ENCODE results near the gene TTN. TPM values are rescaled to one million over a fixed set of nuclear protein-coding genes. Genes with fewer than 3 reads are reported as not detected.

The TTN gene
- total and polyA plus RNA-seq, 10 of the 15 experiments (the other 5 are each of a cell fraction or from before 2014, with no cell fraction given): 0.15 to 9.0 (median 1.8) TPM

- H2AFZ ChIP-seq (ENCODE audit: control insufficient read depth, low read depth, low read length): no peak overlapping the region
- no peak for ATAC-seq
- no peaks in the 10 kb centered on the region for H3K9me3 ChIP-seq (replicated peaks; ENCODE audit: control insufficient read depth, insufficient read depth, low read length)
- no peaks in the 10 kb centered on the region for H4K20me1 ChIP-seq (ENCODE audit: control insufficient read depth, insufficient read depth)
- no peak overlapping the region for H3K9ac ChIP-seq (ENCODE audit: control insufficient read depth, insufficient read depth, low read length)
- SMC1A ChIA-PET (ENCODE audit: uncharacterized antibody, unreplicated experiment): interaction anchor here (1.6 kb wide), 1 partner anchor 31 kb away, joined by 4 read pairs; no protein-coding TSS in a partner anchor
- TF ChIP-seq TAF1 (IDR thresholded peaks at IDR 0.05; ENCODE audit: borderline replicate concordance, low read depth, low read length): no peak
- TF ChIP-seq USF1 (IDR thresholded peaks at IDR 0.05; ENCODE audit: borderline replicate concordance, extremely low read length, insufficient read depth, low read depth, low read length): no peak
- no peaks in the 10 kb centered on the region for H3K79me2 ChIP-seq (ENCODE audit: control insufficient read depth, insufficient read depth, low read length)
- CTCF ChIA-PET: no interaction called here
- in situ Hi-C loops (cut with MboI) (no loop called here), intact Hi-C loops (cut with micrococcal nuclease; ENCODE audit: unreplicated experiment) (no loop called here)
- WGBS (ENCODE audit: insufficient coverage, insufficient replicate concordance, low lambda C conversion rate, missing lambda C conversion rate): 98% methylated on average over 4 of the region's 4 CpGs
- FAIRE-seq: no peak
- no peaks in the 10 kb centered on the region; a peak in 1 of 4 replicates for H3K36me3 ChIP-seq (ENCODE audit: control insufficient read depth in 2 of 2, insufficient read depth in 2 of 2, low read length in 1 of 2)
- no TSS peak for BruUV-seq (replicated peaks)
- no peak for DNase-seq (ENCODE audit: low read depth, low spot score)
- H3K4me1 ChIP-seq (ENCODE audit: control insufficient read depth, insufficient read depth, low read length): no peaks in the 10 kb centered on the region
- no peak overlapping the region for H3K4me3 ChIP-seq
- RAD21 ChIA-PET (ENCODE audit: unreplicated experiment): no interaction called here
- H3K27me3 ChIP-seq (replicated peaks in 1 of 2; ENCODE audit: control insufficient read depth in 2 of 2, insufficient read depth in 2 of 2, low read length in 1 of 2): no peaks in the 10 kb centered on the region
- no peak overlapping the region for H3K27ac ChIP-seq (ENCODE audit: control insufficient read depth, insufficient read depth)
- no peak overlapping the region for H3K4me2 ChIP-seq (ENCODE audit: control insufficient read depth, insufficient read depth)
- POLR2A ChIA-PET: no interaction called here
These were observed 293.3 kb downstream of the TTN start for GRCh38 chr2:178513876-178514275.

GRCh38 chr2:178512484-178512883 is 294.7 kb downstream of the TTN start:
- ChIA-PET POLR2A (interaction anchor here (0.9 to 1.1 kb wide), 2 partner anchors 15 to 16 kb away, joined by 3 read pairs; no protein-coding TSS in a partner anchor), SMC1A (ENCODE audit: uncharacterized antibody, unreplicated experiment) (interaction anchor here (1.3 to 1.6 kb wide), 2 partner anchors 11 to 30 kb away, joined by 4 read pairs; no protein-coding TSS in a partner anchor), RAD21 (ENCODE audit: unreplicated experiment) (interaction anchor here (1.1 kb wide), 1 partner anchor 30 kb away, joined by 3 read pairs; no protein-coding TSS in a partner anchor), CTCF (no interaction called here)
- no peaks in the 10 kb centered on the region for H3K27me3 ChIP-seq (replicated peaks in 1 of 2; ENCODE audit: control insufficient read depth in 2 of 2, insufficient read depth in 2 of 2, low read length in 1 of 2)
- no peak for ATAC-seq
- no peaks in the 10 kb centered on the region for H3K9me3 ChIP-seq (replicated peaks; ENCODE audit: control insufficient read depth, insufficient read depth, low read length)
- no peaks in the 10 kb centered on the region for H3K4me1 ChIP-seq (ENCODE audit: control insufficient read depth, insufficient read depth, low read length)
- FAIRE-seq: no peak
- 82% methylated on average over 2 of the region's 2 CpGs for WGBS (ENCODE audit: insufficient coverage, insufficient replicate concordance, low lambda C conversion rate, missing lambda C conversion rate)
- TF ChIP-seq HDAC2 (IDR thresholded peaks at IDR 0.05) (no peak), IRF3 (IDR thresholded peaks at IDR 0.05) (no peak), HCFC1 (IDR thresholded peaks at IDR 0.05; ENCODE audit: low read length) (no peak), MXI1 (IDR thresholded peaks at IDR 0.05; ENCODE audit: low read depth, low read length) (no peak), TARDBP (IDR thresholded peaks at IDR 0.05; ENCODE audit: borderline replicate concordance) (no peak), ZSCAN29 (IDR thresholded peaks at IDR 0.05) (no peak), USF1 (IDR thresholded peaks at IDR 0.05; ENCODE audit: borderline replicate concordance, extremely low read length, insufficient read depth, low read depth, low read length) (no peak), TAF1 (IDR thresholded peaks at IDR 0.05; ENCODE audit: borderline replicate concordance, low read depth, low read length) (no peak), NR2C1 (IDR thresholded peaks at IDR 0.05) (no peak), TCF3 (IDR thresholded peaks at IDR 0.05; ENCODE audit: borderline replicate concordance, insufficient read depth, low read depth, low read length) (no peak), TBL1XR1 (IDR thresholded peaks at IDR 0.05; ENCODE audit: low read depth, low read length) (no peak)
- H4K20me1 ChIP-seq (ENCODE audit: control insufficient read depth, insufficient read depth): no peaks in the 10 kb centered on the region
- H3K4me3 ChIP-seq: no peak overlapping the region
- intact Hi-C loops (cut with micrococcal nuclease; ENCODE audit: unreplicated experiment): no loop called here
- no peak for DNase-seq (ENCODE audit: low read depth, low spot score)
- no peak overlapping the region for H3K9ac ChIP-seq (ENCODE audit: control insufficient read depth, insufficient read depth, low read length)
- no peaks in the 10 kb centered on the region; a peak in 1 of 4 replicates for H3K36me3 ChIP-seq (ENCODE audit: control insufficient read depth in 2 of 2, insufficient read depth in 2 of 2, low read length in 1 of 2)
- H3K4me2 ChIP-seq (ENCODE audit: control insufficient read depth, insufficient read depth): no peak overlapping the region
- no peak overlapping the region for H2AFZ ChIP-seq (ENCODE audit: control insufficient read depth, low read depth, low read length)
- no peak overlapping the region for H3K27ac ChIP-seq (ENCODE audit: control insufficient read depth, insufficient read depth)
- in situ Hi-C loops (cut with MboI): no loop called here
- BruUV-seq (replicated peaks): no TSS peak
- H3K79me2 ChIP-seq (ENCODE audit: control insufficient read depth, insufficient read depth, low read length): no peaks in the 10 kb centered on the region

Measured in GM12878 (cell line).